ENCODE data around the gene ABCG4.
"Not testable (repeated sequence)": the region's sequence is repeated elsewhere in the genome, so short reads cannot be mapped to it uniquely, and the experiment has no call there.

ABCG4 gene

GRCh38 chr11:119180729-119181676 lies 32.2 kb downstream of the ABCG4 start:
- Mint-ChIP-seq H3K27me3 (no peaks in the 10 kb centered on the region), H3K4me1 (peaks cover 11% of the 10 kb centered on the region), H3K36me3 (peaks cover 3% of the 10 kb centered on the region), H3K27ac (no peak overlapping the region), H3K9me3 (no peaks in the 10 kb centered on the region), H3K4me3 (no peak overlapping the region)

DNA sequence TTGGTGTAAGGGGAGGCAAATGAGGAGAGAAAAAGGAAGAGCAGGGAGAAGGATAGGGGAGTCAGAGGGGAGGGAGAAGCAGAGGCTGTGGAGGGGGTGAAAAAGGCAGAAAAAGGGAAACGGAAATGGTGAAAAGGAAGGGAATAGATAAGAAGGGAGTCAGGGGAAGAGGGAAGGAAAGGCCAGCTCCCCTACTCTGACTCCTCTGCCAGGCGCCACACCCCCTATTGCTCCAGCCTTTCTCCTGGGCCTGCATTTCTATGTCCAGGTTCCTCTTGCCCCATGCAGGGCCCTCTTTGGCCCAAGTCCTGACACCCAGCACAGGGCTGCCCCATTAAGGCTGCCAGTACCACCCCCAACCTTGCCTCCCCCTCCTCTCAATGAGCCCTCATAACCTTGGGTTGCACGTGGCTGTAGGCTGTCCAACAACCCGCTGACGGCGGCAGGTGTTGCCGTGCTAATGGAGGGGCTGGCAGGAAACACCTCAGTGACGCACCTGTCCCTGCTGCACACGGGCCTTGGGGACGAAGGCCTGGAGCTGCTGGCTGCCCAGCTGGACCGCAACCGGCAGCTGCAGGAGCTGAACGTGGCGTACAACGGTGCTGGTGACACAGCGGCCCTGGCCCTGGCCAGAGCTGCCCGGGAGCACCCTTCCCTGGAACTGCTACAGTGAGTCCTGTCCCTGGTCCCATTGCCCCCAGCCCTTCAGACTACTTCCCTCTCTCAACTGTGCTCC lies 33.0 kb downstream of the ABCG4 start:
- Mint-ChIP-seq H3K27ac (no peak overlapping the region), H3K27me3 (no peaks in the 10 kb centered on the region), H3K9me3 (no peaks in the 10 kb centered on the region), H3K4me3 (no peak overlapping the region), H3K4me1 (peaks cover 11% of the 10 kb centered on the region), H3K36me3 (peaks cover 3% of the 10 kb centered on the region)

DNA sequence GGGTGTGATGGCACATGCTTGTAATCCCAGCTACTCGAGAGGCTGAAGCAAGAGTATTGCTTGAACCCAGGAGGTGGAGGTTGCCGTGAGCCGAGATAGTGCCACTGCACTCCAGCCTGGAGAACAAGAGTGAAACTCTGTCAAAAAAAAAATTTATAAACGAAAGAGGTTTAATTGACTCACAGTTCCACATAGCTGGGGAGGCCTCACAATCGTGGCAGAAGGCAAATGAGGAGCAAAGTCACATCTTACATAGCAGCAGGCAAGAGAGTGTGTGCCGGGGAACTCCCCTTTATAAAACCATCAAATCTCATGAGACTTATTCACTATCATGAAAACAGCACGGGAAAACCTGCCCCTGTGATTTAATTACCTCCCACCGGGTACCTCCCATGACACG lies 35.5 kb downstream of the ABCG4 start:
- not testable (repeated sequence) for H3K27me3 Mint-ChIP-seq, H3K9me3 Mint-ChIP-seq, H3K36me3 Mint-ChIP-seq, H3K27ac Mint-ChIP-seq, H3K4me1 Mint-ChIP-seq, H3K4me3 Mint-ChIP-seq

- Mint-ChIP-seq H3K27me3 (no peaks in the 10 kb centered on the region), H3K27ac (no peak overlapping the region), H3K4me3 (no peak overlapping the region), H3K9me3 (no peaks in the 10 kb centered on the region), H3K4me1 (no peaks in the 10 kb centered on the region), H3K36me3 (peaks cover 3% of the 10 kb centered on the region)
Measured at GRCh38 chr11:119185981-119186634, 37.3 kb downstream of the ABCG4 start.

- Mint-ChIP-seq H3K27me3 (no peaks in the 10 kb centered on the region), H3K4me3 (no peak overlapping the region), H3K27ac (no peak overlapping the region), H3K36me3 (peaks cover 3% of the 10 kb centered on the region), H3K9me3 (no peaks in the 10 kb centered on the region), H3K4me1 (no peaks in the 10 kb centered on the region)
Measured at GRCh38 chr11:119187123-119187892, 38.5 kb downstream of the ABCG4 start.

DNA sequence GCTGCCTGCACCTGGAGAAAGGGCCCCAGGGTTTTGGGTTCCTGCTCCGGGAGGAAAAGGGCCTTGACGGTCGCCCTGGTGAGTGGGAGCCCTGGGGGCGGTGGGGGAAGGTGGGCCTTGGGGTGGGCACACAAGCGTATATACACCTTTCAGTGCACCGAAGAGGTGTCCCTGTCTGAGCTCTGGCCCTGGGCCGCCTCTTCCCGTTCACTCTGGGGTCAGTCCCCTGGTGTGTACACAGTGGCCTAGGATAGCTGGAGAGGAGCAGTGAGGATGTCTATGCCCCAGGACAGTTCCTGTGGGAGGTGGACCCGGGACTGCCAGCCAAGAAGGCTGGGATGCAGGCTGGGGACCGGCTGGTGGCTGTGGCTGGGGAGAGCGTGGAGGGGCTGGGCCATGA lies 39.2 kb downstream of the ABCG4 start:
- Mint-ChIP-seq H3K4me1 (no peaks in the 10 kb centered on the region), H3K36me3 (peaks cover 3% of the 10 kb centered on the region), H3K4me3 (no peak overlapping the region), H3K27me3 (no peaks in the 10 kb centered on the region), H3K9me3 (no peaks in the 10 kb centered on the region), H3K27ac (no peak overlapping the region)

GRCh38 chr11:119188887-119189286 lies 40.0 kb downstream of the ABCG4 start:
- no peaks in the 10 kb centered on the region for H3K36me3 Mint-ChIP-seq
- H3K4me1 Mint-ChIP-seq = no peaks in the 10 kb centered on the region
- H3K9me3 Mint-ChIP-seq = no peaks in the 10 kb centered on the region
- H3K4me3 Mint-ChIP-seq = no peak overlapping the region
- H3K27ac Mint-ChIP-seq = no peak overlapping the region
- no peaks in the 10 kb centered on the region for H3K27me3 Mint-ChIP-seq

DNA sequence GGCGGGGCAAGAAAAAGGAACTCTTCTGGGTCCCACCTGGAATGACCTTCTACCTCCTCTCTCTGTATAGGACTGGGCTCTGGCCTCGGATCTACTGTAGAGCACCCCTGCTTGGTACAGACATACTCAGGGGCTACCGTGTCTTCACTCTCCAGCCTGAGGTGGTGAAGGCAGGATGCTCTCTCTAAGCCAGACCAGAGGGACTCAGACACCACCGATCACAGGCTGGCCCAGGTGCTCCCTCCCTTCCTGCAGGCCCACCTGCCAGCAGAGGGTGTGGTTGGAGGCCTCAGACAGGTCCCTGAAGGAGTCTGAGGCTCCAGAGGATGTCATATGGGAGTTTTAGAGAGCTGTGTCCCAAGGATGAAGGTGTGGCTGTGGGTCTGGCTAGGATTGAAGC lies 40.5 kb downstream of the ABCG4 start:
- Mint-ChIP-seq H3K27ac (no peak overlapping the region), H3K36me3 (no peaks in the 10 kb centered on the region), H3K4me3 (no peak overlapping the region), H3K9me3 (no peaks in the 10 kb centered on the region), H3K27me3 (no peaks in the 10 kb centered on the region), H3K4me1 (no peaks in the 10 kb centered on the region)

DNA sequence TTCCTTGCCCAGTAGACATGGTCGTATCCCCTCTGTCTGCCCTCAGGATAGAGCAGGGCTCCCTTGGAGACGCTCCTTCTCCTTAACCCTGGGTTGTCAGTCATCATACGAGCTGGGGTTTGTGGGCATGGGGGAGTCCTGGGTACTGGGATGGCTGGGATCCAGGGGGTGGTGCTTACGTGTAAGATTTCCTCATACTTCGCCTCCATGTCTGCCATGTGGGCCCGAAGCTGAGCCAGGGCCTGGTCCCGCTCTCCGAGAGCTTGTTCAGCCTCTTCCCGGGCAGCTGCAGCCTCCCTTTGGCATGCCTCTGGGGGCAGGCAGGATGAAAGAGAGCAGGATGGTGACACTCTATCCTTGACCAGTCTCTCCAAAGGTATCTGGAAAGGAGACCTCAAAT lies 41.7 kb downstream of the ABCG4 start:
- H3K4me1 Mint-ChIP-seq = no peaks in the 10 kb centered on the region
- no peaks in the 10 kb centered on the region for H3K27me3 Mint-ChIP-seq
- H3K27ac Mint-ChIP-seq = no peak overlapping the region
- no peaks in the 10 kb centered on the region for H3K9me3 Mint-ChIP-seq
- no peak overlapping the region for H3K4me3 Mint-ChIP-seq
- no peaks in the 10 kb centered on the region for H3K36me3 Mint-ChIP-seq

DNA sequence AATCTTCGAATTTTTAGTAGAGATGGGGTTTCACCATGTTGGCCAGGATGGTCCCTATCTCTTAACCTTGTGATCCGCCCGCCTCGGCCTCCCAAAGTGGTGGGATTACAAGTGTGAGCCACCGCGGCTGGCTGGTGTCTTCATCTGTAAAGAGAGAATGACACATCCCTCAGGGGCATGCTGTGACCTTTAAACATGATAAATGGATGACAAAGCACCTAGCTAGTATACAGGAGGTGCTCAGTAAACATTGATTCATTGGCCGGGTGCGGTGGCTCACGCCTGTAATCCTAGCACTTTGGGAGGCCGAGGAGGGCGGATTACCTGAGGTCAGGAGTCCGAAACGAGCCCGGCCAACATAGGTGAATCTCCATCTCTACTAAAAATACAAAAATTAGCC lies 42.4 kb downstream of the ABCG4 start:
- H3K27ac Mint-ChIP-seq, H3K36me3 Mint-ChIP-seq, H3K4me1 Mint-ChIP-seq, H3K4me3 Mint-ChIP-seq, H3K27me3 Mint-ChIP-seq, H3K9me3 Mint-ChIP-seq: not testable (repeated sequence)

DNA sequence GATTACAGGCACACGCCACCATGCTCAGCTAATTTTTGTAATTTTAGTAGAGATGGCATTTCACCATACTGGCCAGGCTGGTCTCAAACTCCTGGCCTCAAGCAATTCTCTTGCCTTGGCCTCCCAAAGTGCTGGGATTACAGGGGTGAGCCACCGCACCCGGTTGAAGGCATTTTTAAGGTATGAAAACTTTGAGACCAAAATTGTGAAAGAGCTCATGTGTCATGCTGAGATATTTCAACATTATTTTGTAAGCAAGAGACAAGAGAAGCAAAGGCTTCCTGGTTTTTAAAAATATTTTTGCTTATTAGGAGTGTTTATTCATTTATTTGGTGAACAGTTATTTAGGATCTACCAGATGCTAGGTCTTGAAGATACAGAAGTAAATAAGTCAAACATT lies 43.3 kb downstream of the ABCG4 start:
- Mint-ChIP-seq H3K36me3 (no peaks in the 10 kb centered on the region), H3K4me1 (peaks cover 7% of the 10 kb centered on the region), H3K27ac (no peak overlapping the region), H3K4me3 (no peak overlapping the region), H3K9me3 (no peaks in the 10 kb centered on the region), H3K27me3 (no peaks in the 10 kb centered on the region)

DNA sequence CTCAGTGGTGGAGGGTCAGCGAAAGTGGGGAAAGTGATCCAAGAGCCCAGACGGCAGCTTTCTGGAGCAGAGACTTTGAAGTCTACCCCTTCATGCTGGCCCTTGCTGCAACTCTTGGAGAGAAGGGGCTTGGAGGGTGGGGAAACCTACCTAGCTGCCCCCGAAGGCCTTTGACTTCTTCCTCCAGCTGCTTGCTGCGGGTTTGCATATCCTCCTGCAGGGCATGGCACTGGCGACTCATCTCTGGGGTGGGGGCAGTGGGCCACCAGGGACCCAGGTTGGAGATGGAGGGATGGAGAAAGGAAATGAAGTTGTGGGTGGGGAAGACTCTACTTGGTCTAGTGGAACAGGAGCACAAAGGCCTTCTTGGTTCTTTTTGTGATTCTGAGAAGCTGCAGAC lies 44.1 kb downstream of the ABCG4 start:
- H3K4me1 Mint-ChIP-seq = peaks cover 7% of the 10 kb centered on the region
- no peaks in the 10 kb centered on the region for H3K27me3 Mint-ChIP-seq
- H3K9me3 Mint-ChIP-seq = no peaks in the 10 kb centered on the region
- no peak overlapping the region for H3K4me3 Mint-ChIP-seq
- H3K27ac Mint-ChIP-seq = no peak overlapping the region
- no peaks in the 10 kb centered on the region for H3K36me3 Mint-ChIP-seq

DNA sequence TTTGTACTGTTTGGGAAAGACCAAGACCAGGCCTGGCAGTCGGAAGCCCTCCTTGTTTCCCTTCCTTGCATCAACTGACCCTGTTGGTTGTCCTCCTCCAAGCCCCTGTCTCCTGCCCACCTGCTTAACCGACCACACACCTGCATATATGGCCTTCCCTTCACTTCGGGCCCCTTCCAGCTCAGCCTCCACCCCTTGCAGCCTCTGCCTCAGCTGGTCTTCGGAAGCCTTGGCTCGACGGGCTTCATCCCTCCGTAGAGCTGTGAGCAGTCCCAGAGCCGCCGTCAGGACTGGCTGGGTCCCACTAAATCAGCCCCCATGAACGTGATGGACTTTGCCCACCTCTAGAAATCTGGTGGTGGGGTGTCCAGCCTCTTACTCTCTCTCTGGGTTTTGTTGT lies 44.8 kb downstream of the ABCG4 start:
- no peaks in the 10 kb centered on the region for H3K9me3 Mint-ChIP-seq
- H3K27ac Mint-ChIP-seq = no peak overlapping the region
- H3K36me3 Mint-ChIP-seq = no peaks in the 10 kb centered on the region
- no peaks in the 10 kb centered on the region for H3K27me3 Mint-ChIP-seq
- peaks cover 7% of the 10 kb centered on the region for H3K4me1 Mint-ChIP-seq
- no peak overlapping the region for H3K4me3 Mint-ChIP-seq

GRCh38 chr11:119194811-119195440 lies 46.1 kb downstream of the ABCG4 start:
- H3K4me3 Mint-ChIP-seq = no peak overlapping the region
- H3K27ac Mint-ChIP-seq = peak overlapping the region; percentile 13
- no peaks in the 10 kb centered on the region for H3K27me3 Mint-ChIP-seq
- H3K9me3 Mint-ChIP-seq = no peaks in the 10 kb centered on the region
- H3K36me3 Mint-ChIP-seq = no peaks in the 10 kb centered on the region
- H3K4me1 Mint-ChIP-seq = peaks cover 7% of the 10 kb centered on the region

- Mint-ChIP-seq H3K36me3 (no peaks in the 10 kb centered on the region), H3K4me3 (no peak overlapping the region), H3K4me1 (peaks cover 7% of the 10 kb centered on the region), H3K27me3 (no peaks in the 10 kb centered on the region), H3K27ac (no peak overlapping the region), H3K9me3 (no peaks in the 10 kb centered on the region)
Measured at GRCh38 chr11:119195680-119196079, 46.8 kb downstream of the ABCG4 start.

All from activated naive CD4-positive, alpha-beta T cell treated with anti-CD3 and anti-CD28 coated beads, Interleukin-2, amount 50 U/mL, for 24 hours (primary cell).